GM18868 (cell line): Measurements from ENCODE around the gene RNF208.

Experiments
- ATAC-seq: cut with Tn5 transposase; IDR thresholded peaks from one replicate; pipeline ENCODE4 v1.9.1; 2021; ENCODE audit warnings: mild to moderate bottlenecking, moderate library complexity; ENCODE audit not compliant: unreplicated experiment

Gene RNF208

DNA sequence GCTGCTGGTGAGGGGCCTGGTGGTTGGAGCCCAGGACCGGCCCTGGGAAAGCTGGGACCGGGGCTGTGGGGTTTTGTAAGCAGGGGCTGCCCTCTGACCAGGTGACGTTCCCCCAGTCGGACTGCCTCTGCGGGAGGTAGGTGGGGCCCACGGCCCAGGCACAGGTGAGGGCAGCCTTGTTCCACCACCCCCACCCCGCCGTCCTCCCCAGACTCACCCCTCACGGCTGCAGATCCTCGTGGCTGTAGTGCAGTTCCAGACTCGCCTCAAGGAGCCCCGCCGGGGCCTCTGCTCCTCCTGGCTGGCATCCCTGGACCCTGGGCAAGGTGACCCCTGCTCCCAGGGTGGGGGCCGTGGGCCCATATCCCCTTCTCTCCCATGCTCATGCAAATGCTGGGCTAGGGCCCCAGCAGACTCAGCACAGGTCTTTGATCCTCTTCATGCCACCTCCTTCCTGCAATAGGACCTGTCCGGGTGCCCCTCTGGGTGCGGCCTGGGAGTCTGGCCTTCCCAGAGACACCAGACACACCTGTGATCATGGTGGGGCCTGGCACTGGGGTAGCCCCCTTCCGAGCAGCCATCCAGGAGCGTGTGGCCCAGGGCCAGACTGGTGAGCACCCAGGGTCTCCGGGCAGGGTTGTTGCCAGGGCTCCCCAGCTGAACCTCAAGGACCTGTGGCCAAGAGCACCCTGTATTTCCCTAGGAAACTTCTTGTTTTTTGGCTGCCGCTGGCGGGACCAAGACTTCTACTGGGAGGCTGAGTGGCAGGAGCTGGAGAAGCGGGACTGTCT, 6.6 kb downstream of the RNF208 start:
- ATAC-seq: no peak

GRCh38 chr9:137214620-137215019, 7.4 kb downstream of the RNF208 start:
- ATAC-seq: no peak

DNA sequence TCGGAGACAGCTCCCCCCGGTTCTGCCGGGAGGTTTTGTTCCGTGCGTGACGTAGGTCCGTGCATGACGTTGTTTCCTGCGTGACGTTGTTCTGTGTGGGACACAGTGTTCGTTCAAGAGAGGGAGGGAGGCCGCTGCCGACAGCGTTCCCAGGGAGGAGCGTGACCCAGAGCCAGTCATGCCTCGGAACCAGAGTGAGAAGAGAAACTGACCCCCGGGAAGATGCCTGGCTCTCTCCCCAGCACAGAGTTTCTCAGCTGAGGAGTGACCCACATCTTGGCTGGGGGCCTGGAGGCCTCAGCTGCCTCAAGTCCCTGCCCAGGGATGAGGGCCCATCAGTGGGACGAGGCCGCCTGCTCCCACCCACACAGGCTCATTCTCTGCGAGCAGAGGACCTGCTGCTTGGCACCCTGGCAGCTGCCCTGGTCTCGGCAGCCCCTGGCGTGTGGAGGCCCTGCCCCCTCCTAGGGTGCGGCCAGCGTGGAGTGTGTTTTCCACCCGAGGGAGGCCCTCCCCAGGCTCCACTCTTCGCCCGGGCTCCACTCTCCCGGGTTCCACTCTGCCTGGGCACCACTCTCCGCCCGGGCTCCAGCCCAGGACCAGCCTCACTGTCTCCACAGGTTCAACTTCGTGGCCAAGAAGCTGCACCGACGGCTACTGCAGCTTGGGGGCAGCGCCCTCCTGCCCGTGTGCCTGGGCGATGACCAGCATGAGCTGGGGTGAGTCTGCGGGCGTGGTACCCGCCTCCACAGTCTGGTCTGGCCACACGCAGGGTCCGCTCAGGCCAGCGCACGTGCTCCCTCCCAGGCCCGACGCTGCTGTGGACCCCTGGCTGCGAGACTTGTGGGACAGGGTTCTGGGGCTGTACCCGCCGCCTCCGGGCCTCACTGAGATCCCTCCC, 8.6 kb downstream of the RNF208 start:
- no peak for ATAC-seq

DNA sequence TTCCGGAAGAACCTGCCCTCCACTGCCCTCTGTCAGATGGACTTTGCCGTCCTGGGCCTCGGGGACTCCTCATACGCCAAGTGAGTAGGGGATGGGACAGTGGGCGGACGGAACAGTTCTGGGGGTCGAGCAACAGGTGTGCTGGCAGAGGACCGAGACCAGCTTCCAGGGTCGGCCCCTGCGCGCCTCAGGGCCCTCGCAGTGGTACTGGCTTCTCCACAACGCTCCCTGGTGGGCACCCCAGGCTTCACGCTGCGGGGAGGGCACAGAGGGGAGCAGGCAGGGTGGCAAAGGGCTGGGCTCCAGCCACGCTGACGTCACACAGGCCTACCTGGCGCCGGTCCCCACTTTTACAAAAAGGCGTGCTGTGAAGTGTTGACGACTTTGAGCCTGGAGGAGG, 9.5 kb downstream of the RNF208 start:
- ATAC-seq: no peak

DNA sequence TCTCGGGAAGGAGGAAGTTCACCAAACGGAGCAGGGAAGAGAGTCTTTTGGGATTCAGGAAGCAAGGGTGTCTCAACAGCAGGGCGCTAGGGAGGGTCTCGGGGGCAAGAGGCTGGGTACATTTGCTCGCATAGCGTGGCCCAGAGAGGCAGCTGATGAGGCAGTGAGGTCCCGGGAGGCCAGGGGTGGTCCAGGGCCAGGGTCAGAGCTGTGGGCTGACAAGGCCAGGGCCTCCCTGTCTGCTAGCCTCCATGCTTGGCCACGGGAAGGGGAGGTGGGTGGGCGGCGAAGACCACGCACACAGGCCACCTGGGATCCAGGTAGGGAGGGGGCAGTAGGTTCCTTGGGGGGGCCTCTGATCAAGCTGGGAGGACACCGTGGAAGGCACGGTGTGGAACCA, 10.5 kb downstream of the RNF208 start:
- ATAC-seq: no peak

- ATAC-seq: no peak
Measured at GRCh38 chr9:137206602-137207001, 15.4 kb downstream of the RNF208 start.

DNA sequence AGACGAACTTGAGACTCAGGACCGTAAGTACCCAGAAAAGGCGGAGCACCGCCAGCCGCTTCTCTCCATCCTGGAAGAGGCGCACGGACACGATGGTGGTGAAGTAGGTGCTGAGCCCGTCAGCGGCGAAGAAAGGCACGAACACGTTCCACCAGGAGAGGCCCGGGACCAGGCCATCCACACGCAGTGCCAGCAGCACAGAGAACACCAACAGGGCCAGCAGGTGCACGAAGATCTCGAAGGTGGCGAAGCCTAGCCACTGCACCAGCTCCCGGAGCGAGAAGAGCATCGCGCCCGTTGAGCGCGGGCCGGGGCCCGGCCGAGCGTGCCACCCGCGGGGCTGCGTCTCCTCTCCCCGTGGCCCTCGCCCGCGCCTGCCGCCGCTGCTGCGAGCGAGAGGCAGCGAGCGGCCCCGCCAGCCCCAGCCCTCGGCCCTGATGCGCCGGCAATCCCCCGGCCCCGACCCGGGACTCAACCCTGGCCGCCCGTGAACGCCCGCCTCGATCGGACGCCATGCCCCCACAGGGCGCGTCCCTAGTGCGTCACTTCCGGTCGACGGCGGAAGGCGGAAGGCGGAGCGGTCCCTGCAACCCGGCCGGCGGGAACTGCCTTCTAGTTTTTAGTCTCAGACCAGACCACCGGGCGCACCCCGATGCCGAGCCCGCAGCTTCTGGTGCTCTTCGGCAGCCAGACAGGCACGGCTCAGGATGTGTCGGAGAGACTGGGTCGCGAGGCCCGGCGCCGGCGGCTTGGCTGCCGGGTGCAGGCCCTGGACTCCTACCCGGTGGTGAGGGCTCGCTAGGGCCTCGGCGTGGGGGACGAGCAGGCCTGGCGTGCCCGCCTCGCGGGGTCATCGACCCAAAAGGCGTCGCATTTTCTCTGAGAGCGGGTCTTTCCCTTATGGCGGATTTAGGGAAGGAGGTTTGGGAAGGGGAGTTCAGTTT, 16.6 kb downstream of the RNF208 start, which contains the start of the genes NDOR1 and TMEM203:
TSS of gene NDOR1 (plus strand) at position 575 of the 944 bp plus-strand sequence. CDS start at position 653, 78 bp downstream.
TSS of gene TMEM203 (minus strand) at position 523 of the 944 bp plus-strand sequence. CDS start at position 289, 234 bp downstream.
- ATAC-seq: peak; percentile 43

GRCh38 chr9:137204731-137205125, 17.3 kb downstream of the RNF208 start:
- no peak for ATAC-seq

DNA sequence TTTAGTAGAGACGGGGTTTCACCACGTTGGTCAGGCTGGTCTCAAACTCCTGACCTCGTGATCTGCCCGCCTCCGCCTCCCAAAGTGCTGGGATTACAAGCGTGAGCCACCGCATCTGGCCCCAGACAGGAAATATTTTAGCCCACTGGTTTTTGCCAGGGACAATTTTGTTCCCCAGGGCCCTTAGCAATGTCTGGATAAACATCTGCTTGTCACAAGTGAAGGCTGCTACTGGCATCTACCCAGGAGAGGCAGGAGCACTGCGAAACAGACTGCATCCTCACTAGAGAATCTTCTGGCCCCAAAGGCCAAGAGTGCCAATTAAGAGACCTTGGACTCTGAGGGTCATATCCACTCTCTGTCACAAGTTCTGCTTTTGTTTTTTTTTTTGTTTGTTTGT, 19.1 kb downstream of the RNF208 start:
- no peak for ATAC-seq

DNA sequence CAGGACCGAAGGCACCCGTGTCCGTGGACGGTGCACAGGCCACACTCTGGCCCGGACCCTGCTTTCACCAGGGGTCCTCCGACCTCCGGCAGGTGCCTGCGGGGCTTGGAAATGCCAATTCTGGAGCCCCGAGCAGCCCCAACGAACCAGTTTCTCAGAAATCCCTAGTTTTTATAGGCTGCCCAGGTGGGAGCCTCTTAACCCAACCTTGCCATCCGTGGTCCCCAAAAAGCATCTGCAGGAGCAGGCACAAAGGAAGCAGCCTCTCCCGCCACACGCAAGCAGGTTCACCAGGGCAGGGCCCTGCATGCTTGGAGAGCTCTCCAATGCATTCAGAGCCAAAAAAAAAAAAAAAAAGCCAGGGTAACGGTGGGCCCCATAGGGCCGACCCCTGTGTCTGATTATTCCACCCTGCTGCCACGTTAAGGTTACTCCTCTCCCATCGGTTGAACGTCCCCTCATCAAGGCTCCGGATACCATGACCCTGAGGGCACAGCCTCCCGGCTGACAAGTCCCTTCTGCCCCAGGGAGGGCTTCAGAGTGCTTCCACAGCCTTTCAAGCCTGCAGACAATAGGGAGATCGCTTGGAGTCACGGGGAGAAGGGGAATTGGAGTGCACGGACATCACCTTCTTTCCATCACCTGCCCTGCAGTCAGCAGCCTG, 20.7 kb downstream of the RNF208 start:
- ATAC-seq: no peak

DNA sequence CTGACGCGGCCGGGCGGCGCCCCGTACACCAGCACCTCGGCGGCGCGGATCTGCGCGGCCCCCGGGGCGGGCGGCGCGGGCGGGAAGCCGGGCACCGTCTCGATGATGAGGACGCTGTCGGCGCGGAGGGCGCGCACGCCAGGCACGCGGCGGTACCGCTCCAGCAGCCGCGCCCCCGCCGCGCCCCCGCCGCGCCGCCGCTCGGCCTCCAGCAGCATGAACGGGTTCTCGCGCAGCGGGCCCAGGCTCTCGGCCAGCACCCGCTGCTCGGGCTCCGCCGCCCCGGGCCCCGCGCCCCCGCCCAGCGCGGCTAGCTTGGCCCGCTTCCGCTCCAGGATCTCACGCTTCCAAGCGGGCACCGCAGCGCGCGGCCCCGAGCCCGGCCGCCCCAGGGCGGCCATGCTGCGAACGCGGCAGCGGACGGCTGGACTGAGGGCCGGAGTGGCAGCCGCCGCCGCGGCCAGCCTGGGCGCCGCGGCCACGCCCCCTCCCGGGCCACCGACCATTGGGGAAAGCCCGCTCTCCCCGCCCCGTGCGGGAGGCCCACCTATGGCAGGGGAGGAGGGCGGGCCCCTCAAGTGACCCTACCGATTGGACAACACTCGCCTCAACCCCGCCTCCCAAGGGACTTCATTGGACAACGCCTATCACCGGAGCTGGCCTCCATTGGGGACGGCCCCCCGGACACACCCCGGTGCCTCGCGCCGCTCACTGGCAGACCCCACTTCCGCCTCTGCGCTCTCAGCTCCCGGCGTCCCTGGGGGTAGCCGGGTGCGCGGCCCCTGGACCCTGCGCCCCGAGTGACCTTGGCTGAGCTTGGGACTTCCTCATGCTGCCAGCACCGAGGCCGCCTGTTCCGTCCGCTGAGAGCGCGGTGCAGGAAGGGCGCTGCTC, 21.5 kb downstream of the RNF208 start, which contains the start of gene TPRN:
TSS of gene TPRN (minus strand) at position 431 of the 894 bp plus-strand sequence. CDS start at position 401, 30 bp downstream.
- peak; percentile 88 for ATAC-seq

GRCh38 chr9:137199411-137200121, 22.5 kb downstream of the RNF208 start:
- ATAC-seq: no peak

- no peak for ATAC-seq
Measured at GRCh38 chr9:137198902-137199283, 23.1 kb downstream of the RNF208 start.

DNA sequence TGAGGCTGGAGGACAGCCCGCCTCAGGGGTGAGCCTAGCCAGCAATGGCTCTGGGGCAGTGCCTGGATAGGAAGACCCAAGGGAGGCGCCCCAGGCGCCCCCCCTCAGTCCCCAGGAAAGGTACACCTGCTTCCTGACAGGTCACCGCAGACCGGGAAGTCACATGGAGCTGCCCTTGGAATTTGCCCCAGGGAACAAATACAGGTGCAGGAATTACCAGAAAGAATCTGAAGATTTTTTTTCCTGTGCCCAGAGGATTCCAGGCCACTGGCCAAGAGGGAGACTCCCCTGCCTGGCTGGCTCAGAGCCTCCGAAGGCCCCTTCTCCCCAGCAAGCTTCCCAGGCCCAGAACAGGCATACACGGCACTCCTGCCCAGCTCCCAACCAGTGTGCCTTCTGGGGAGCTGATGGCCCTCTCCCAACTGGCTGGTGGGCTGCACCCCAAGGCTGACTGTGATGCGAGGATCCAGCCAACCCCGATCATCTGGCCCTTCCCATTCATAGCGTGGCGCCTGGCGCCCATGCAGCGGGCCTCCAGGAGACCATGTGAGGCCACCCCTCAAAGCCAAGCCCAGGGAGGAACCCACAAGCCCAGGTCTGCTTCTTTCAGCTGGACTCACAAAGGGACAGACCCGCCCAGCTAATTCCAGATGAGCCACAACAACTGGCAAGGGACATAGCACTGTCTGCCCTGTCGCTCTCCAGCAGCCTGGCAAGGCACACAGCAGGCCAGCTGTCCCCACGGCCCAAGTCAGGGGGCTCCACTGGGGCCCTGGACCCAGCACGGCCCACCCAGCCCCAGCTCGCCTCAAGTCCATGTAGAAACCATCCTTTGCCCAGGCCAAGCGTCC, 23.8 kb downstream of the RNF208 start:
- ATAC-seq: no peak

DNA sequence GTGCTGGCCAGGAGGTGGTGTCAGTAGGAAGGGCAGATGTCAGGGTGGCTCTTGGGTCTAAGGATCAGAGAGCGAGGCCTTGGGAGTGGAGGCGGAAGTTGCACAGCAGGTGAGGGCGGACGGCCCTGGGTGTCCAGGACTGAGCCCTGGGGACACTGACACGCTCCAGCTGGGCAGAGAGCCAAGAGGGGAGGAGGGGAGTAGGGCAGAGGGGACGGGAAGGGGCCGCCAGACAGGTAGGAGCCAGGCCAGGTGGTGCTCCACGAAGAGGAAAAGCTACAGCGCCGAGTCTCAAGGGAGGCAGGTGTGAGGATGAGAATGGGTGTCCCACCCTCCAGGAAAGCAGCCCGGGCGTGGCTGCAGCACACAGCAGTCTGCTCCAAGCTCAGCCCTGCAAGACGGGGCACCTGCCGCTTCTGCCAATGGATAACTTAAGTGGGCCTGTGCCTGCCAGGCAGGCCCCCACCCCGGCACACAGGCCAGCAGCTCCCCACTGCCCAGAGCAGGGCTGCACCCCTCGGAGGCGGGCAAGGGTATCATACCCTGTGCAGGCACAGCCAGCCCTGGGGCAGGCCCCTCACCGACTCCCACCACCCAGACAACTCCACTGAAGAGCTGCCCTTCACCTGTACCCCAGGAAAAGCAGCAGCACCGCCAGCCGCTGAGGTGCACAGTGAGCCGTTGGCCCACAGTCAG, 26.4 kb downstream of the RNF208 start:
- no peak for ATAC-seq

GRCh38 chr9:137194909-137195308, 27.1 kb downstream of the RNF208 start:
- ATAC-seq: no peak

DNA sequence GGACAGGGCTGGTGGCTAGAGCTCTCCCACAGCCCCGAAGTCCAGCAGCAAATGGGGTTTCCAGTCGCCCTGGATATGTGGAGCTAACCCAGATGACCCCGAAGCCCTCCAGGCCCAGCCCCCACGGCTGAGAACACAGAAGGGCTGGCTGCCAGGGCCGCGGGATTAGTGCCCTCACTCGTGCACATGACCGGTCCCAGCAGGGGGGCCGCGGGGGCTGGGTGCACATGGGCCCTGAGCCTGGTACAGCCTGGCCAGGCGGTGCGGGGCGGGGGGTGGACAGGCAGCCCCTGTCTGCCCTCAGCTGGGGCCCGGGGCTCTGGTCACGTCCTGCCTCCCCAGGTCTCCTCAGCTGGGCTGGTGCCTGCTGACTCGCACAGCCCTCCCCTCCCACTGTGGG, 27.7 kb downstream of the RNF208 start:
- ATAC-seq: no peak
